PC-3 (cell line): ENCODE measurements around the gene TECTA. TPM values are rescaled to one million over a fixed set of nuclear protein-coding genes. Genes with fewer than 3 reads are reported as not detected.
A peak's percentile ranks its signal among the peaks of the same experiment; 100 is the strongest.

ENCODE experiments used
- ATAC-seq: fragments of 200-7000 bp; cut with Tn5 transposase; 2 replicates; pipeline ENCODE4 v1.9.1; 2020; ENCODE audit warnings: mild to moderate bottlenecking, moderate library complexity
- BruUV-seq: library from RNA; stranded (reverse); fragments of 400-500 nt; replicated peaks from 2 replicates; lab custom pipeline; 2021; lab: Mats Ljungman, UMichigan
- CTCF ChIA-PET: fragments of 300-600 bp; sonication (Branson Sonifier 250); formaldehyde crosslinking; loops from one replicate; lab custom pipeline; 2022; ENCODE audit warnings: antibody characterized with exemption; lab: Charles Lee
- POLR2A ChIA-PET: fragments of 300-600 bp; sonication (Branson Sonifier 250); formaldehyde crosslinking; loops from one replicate; lab custom pipeline; 2022; ENCODE audit warnings: antibody characterized with exemption; ENCODE audit not compliant: unreplicated experiment; lab: Charles Lee
- DNase-seq: peaks from one replicate; pipeline ENCODE4 v3.0.0-alpha.2; 2015
- H2AFZ ChIP-seq: fragments of 300-600 bp; sonication (generic); 2 replicates; pipeline ENCODE4 v1.6.0; 2016; ENCODE audit warnings: antibody characterized with exemption, low read length
- H3F3A ChIP-seq: fragments of 300-600 bp; sonication (generic); one replicate; pipeline ENCODE4 v1.6.0; 2017; ENCODE audit warnings: antibody characterized with exemption, low read length, control low read depth, mild to moderate bottlenecking; ENCODE audit not compliant: unreplicated experiment
- H3K27ac ChIP-seq: fragments of 300-600 bp; sonication (generic); 2 replicates; pipeline ENCODE4 v1.5.1; 2016; ENCODE audit warnings: mild to moderate bottlenecking, low read length
- H3K27me3 ChIP-seq: fragments of 300-600 bp; sonication (generic); 2 replicates; pipeline ENCODE4 v1.6.1; 2016; ENCODE audit warnings: low read length, mixed read lengths
- H3K36me3 ChIP-seq: fragments of 300-600 bp; sonication (generic); 2 replicates; pipeline ENCODE4 v1.6.1; 2016; ENCODE audit warnings: low read depth, mixed run types, low read length, mixed read lengths
- H3K4me1 ChIP-seq: fragments of 300-600 bp; sonication (generic); 2 replicates; pipeline ENCODE4 v1.5.1; 2016; ENCODE audit warnings: low read length; ENCODE audit not compliant: insufficient read depth
- H3K4me2 ChIP-seq: fragments of 300-600 bp; sonication (generic); 2 replicates; pipeline ENCODE4 v1.6.0; 2016; ENCODE audit warnings: low read length
- H3K4me3 ChIP-seq: fragments of 300-600 bp; sonication (generic); 2 replicates; pipeline ENCODE4 v1.5.1; 2016; ENCODE audit warnings: mild to moderate bottlenecking, low read length, mixed read lengths
- H3K79me2 ChIP-seq: fragments of 300-600 bp; sonication (generic); 2 replicates; pipeline ENCODE4 v1.6.1; 2017; ENCODE audit warnings: low read length, mixed read lengths
- H3K9ac ChIP-seq: fragments of 300-600 bp; sonication (generic); 2 replicates; pipeline ENCODE4 v1.6.0; 2016; ENCODE audit warnings: mild to moderate bottlenecking, low read length
- H3K9me2 ChIP-seq: fragments of 300-600 bp; sonication (generic); replicated peaks from 2 replicates; pipeline ENCODE4 v1.6.1; 2016; ENCODE audit warnings: mixed run types, low read length, mixed read lengths
- H3K9me3 ChIP-seq: fragments of 300-600 bp; sonication (generic); 2 replicates; pipeline ENCODE4 v1.6.1; 2016; ENCODE audit warnings: low read length, mixed read lengths
- H4K20me1 ChIP-seq: fragments of 300-600 bp; sonication (generic); 2 replicates; pipeline ENCODE4 v1.6.1; 2016; ENCODE audit warnings: low read length, mixed read lengths
- CTCF ChIP-seq: fragments of 300-600 bp; sonication (generic); conservative IDR thresholded peaks from 2 replicates; pipeline ENCODE4 v1.5.1; 2017; ENCODE audit warnings: antibody characterized with exemption, low read depth, mild to moderate bottlenecking, low read length
- EZH2 ChIP-seq: fragments of 300-600 bp; sonication (generic); IDR thresholded peaks from one replicate; pipeline ENCODE4 v1.6.1; 2017; ENCODE audit warnings: antibody characterized with exemption, mild to moderate bottlenecking, low read length; ENCODE audit not compliant: unreplicated experiment
- EZH2phosphoT487 ChIP-seq: fragments of 300-600 bp; sonication (generic); IDR thresholded peaks from 2 replicates; pipeline ENCODE4 v1.6.1; 2018; ENCODE audit warnings: mild to moderate bottlenecking, antibody characterized with exemption, low read length, borderline replicate concordance
- intact Hi-C: fragments of 100-400 bp; cut with micrococcal nuclease; formaldehyde crosslinking; loops from 2 replicates; pipeline ENCODE4 v1.9.0; 2023
- total RNA-seq: library from RNA; depleted of rRNA; stranded (reverse); fragments of >200 nt; gene quantifications from 2 replicates; pipeline ENCODE4 v1.2.3, GENCODE V29; 2014

TECTA gene
- total RNA-seq, 1 experiment from 2014 or later, result 0.11 TPM

- Histone ChIP-seq H3K9me2 (no peaks in the 10 kb centered on the region), H3K4me1 (no peaks in the 10 kb centered on the region), H3K27ac (no peak overlapping the region), H3K9me3 (no peaks in the 10 kb centered on the region), H3K79me2 (no peaks in the 10 kb centered on the region), H3K4me3 (no peak overlapping the region), H3K36me3 (no peaks in the 10 kb centered on the region), H2AFZ (no peak overlapping the region), H3K27me3 (peaks cover 51% of the 10 kb centered on the region), H3K9ac (no peak overlapping the region), H3F3A (no peaks in the 10 kb centered on the region), H4K20me1 (no peaks in the 10 kb centered on the region), H3K4me2 (no peak overlapping the region)
- intact Hi-C loops, result no loop called here
- ChIA-PET CTCF (interaction anchor here (0.5 to 1.0 kb wide), 5 partner anchors 38 to 692 kb away, joined by 3 to 8 read pairs (median 3); no protein-coding TSS in a partner anchor), POLR2A (no interaction called here)
- ATAC-seq, result peak; percentile 45
- BruUV-seq, result no TSS peak
- TF ChIP-seq EZH2phosphoT487 (no peak), CTCF (peak; percentile 43), EZH2 (no peak)
- DNase-seq, result peak; percentile 20
Observed at GRCh38 chr11:121105481-121106195, 4.6 kb downstream of the TECTA start.

GRCh38 chr11:121106812-121107211 is 5.8 kb downstream of the TECTA start:
- ChIA-PET CTCF (no interaction called here), POLR2A (no interaction called here)
- ATAC-seq (no peak; the same call in 1 of the 2 replicates), DNase-seq (no peak)
- Histone ChIP-seq H3K9me2 (no peaks in the 10 kb centered on the region), H2AFZ (no peak overlapping the region), H3K9ac (no peak overlapping the region), H3K9me3 (no peaks in the 10 kb centered on the region), H3K4me1 (no peaks in the 10 kb centered on the region), H3K79me2 (no peaks in the 10 kb centered on the region), H3K4me2 (no peak overlapping the region), H3K27ac (no peak overlapping the region), H3K27me3 (peaks cover 52% of the 10 kb centered on the region), H4K20me1 (no peaks in the 10 kb centered on the region), H3K4me3 (no peak overlapping the region), H3K36me3 (no peaks in the 10 kb centered on the region), H3F3A (no peaks in the 10 kb centered on the region)
- BruUV-seq, result no TSS peak
- intact Hi-C loops, result no loop called here
- TF ChIP-seq CTCF, result no peak
- no peak for TF ChIP-seq EZH2
- TF ChIP-seq EZH2phosphoT487, result no peak

- no peak overlapping the region for H3K4me3 ChIP-seq
- no peaks in the 10 kb centered on the region for H3K9me2 ChIP-seq
- CTCF ChIA-PET, result no interaction called here
- no peaks in the 10 kb centered on the region for H3K9me3 ChIP-seq
- no peak for DNase-seq
- H3K27me3 ChIP-seq, result peaks cover 41% of the 10 kb centered on the region
- POLR2A ChIA-PET, result no interaction called here
- H3K79me2 ChIP-seq, result no peaks in the 10 kb centered on the region
- H3K4me2 ChIP-seq, result no peak overlapping the region
- no peak for ATAC-seq
- no peaks in the 10 kb centered on the region for H3F3A ChIP-seq
- H3K9ac ChIP-seq, result no peak overlapping the region
- no peak overlapping the region for H3K27ac ChIP-seq
- TF ChIP-seq EZH2 (no peak), EZH2phosphoT487 (no peak), CTCF (no peak)
- H3K4me1 ChIP-seq, result no peaks in the 10 kb centered on the region
- H2AFZ ChIP-seq, result no peak overlapping the region
- no TSS peak for BruUV-seq
- H3K36me3 ChIP-seq, result no peaks in the 10 kb centered on the region
- no peaks in the 10 kb centered on the region for H4K20me1 ChIP-seq
- intact Hi-C loops, result no loop called here
Observed at GRCh38 chr11:121108413-121108812, 7.4 kb downstream of the TECTA start.
